ENCODE data around the gene KRT13.

GRCh38 chr17:41513168-41513547 lies 7.7 kb upstream of the KRT13 start:
- TF ChIP-seq EP300 (IDR thresholded peaks at IDR 0.05) (no peak), CTCF (IDR thresholded peaks at IDR 0.05) (no peak)

Measured in gastroesophageal sphincter (tissue), 3 donors.